ENCODE results near the gene TPM2.
"Not testable (repeated sequence)": the region's sequence is repeated elsewhere in the genome, so short reads cannot be mapped to it uniquely, and the experiment has no call there.

Gene TPM2

DNA sequence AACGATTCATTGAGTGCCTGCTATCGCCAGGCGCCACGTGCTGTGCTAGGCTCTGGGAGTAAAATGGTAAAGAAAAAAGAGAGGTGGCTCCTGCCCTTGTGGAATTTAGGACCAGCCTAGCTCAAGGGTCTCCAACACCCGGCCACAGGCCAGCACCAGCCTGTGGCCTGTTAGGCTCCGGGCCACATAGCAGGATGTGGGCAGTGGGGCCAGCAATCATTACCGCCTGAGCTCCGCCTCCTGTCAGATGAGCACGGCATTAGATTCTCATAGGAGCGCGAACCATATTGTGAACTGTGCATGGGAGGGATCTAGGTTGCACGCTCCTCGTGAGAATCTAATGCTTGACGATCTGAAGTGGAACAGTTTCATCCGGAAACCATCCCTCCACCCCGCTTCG lies 33.4 kb downstream of the TPM2 start:
- DNase-seq (ENCODE audit: low spot score): no peak

DNA sequence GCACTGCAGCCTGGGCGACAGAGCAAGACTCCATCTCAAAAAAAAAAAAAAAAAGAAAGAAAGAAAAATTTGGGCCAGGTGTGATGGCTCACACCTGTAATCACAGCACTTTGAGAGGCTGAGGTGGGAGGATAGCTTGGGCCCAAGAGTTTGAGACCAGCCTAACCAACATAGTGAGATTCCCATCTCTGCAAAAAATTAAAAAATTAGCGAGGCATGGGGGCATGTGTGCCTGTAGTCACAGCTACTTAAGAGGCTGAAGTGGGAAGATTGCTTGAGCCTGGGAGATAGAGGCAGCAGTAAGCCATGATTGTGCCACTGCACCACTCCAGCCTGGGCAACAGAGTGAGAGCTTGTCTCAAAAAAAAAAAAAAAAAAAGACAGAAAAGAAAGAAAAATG lies 36.1 kb downstream of the TPM2 start:
- no peak for DNase-seq (ENCODE audit: low spot score)

DNA sequence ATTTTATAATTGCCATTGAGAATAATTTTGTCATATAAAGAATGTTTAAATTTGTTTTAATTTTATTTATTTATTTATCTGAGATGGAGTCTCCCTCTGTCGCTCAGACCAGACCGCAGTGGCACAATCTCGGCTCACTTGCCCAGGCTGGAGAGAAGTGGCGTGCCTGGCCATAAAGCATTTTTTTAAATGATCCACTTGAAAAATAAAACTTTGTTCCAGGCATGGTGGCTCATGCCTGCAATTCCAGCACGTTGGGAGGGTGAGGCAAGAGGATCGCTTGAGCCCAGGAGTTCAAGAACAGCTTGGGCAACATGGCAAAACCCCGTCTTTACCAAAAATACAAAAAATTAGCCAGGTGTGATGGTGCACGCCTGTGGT lies 36.9 kb downstream of the TPM2 start:
- DNase-seq (ENCODE audit: low spot score): no peak

- DNase-seq (ENCODE audit: low spot score): no peak
Observed at GRCh38 chr9:35651956-35652828, 37.5 kb downstream of the TPM2 start.

DNA sequence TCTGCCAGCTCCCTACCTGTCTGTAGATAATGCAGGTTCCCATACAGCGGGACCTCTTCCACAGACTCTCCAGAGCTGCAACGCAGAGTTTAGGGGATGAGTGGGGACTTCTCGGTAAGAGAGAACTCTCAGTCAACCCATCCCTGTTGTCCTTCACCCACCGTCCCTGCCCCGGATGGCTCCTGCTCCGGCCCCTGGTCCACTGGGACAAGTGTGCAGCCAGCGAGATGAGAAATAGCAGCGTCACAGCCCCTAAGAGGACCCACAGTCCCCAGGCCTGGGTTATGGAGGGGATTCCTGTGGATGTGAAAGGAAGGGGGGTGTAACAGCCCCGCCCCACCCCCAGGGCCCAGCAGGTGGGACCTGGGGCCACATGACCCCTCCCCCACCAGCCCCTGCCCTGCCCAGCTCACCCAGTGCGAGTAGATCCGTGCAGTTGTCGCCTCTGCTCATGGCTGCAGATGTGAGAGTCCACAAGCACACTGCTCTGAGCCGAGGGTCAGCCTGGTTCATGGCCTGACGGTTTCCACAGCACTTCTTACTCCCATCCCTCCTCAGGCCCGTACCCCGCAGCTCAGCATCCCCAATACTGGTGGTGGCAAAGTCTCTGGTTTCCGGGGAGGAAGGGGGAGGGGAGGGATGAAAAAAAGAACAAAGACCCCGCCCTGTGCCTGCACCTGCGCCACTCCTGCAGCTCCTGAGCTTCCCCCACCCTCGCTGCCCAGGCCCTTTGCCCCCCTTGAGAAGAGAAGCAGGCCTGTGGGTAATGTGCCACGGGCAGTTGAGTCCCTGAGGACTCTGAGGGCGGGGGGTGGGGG lies 39.2 kb downstream of the TPM2 start, which contains the start of gene SIT1:
SIT1 (minus strand) TSS at position 591 of the 818 bp plus-strand sequence; CDS start at position 513, 78 bp downstream.
- peak; percentile 50 for DNase-seq (ENCODE audit: low spot score)

DNA sequence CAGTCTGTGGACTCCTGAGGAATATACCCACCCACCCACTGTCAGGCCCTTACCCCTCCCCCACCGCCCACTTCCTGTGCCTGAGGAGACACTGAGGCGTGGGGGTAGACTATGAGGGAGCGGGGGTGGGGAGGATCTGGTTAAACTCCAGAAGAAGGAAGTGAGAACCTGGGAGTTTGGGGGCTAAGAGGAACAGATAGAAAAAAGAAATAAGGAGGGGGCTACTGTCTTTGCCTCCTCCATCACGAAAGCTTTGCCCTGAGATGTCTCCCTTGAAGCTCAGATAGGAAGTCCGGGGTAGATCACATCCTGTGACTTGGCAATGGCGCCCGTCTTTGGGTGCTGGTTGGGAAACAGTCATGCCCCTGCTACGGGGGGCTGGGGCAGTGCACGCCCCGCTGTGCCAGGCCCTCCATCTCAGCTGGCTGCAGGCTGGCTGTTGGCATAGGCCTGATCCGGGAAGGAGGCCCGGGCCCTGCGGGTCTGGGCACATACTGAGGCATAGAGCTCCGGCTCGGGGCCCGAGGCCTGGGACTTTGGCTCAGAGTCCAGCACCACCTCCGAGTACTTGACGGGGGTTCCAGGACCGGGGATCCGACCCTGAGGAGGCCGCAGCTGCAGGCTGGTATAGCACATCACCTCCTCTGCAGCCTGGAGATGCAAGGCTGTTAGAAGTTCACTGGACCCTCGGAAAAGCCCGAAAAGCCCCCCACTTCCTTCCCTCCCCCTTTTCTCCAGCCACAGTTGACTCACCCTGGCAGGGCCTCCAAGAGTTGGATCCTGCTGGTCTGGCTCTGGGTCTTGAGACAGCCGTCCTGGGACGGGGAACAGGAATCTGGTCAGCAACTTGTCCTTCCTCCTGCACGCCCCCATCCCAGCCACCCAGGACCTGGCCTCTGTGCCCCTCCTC lies 40.0 kb downstream of the TPM2 start:
- DNase-seq (ENCODE audit: low spot score): peak; percentile 49

DNA sequence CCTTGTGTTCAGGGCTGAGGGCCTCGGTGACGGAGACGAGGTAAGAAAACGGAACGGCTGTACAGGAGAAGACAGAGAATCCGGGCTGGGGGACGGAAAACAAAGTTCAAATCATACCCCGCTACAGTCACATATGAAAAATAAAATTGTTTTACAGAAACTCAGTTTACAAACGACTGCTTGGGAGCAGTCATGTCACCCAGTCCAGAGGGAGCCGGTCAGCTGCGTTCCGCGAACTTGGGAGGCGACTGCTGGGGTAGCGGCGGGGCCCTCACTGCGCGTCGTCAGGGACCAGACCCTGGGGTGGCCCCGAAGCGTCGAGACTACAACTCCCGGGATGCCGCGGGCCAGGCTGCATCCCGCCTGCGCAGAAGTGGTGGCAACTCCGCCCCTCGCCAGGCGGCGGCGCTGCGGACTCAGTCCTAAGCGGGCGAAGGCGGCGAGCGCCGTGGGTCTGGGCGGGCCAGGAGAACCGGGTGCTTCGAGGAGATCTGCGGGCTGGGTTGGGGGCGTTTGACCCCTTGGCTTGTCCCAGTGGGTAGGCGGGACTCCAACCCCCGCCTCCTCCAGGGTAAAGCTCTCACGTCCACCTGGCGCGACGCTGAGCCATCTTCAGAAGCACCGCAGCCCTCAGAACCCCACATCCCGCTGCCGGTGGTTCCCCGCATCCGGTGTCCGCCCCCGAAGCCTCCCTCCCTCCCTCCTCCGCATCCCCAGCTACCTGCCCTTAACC lies 43.0 kb downstream of the TPM2 start:
- DNase-seq (ENCODE audit: low spot score): peak; percentile 94

DNA sequence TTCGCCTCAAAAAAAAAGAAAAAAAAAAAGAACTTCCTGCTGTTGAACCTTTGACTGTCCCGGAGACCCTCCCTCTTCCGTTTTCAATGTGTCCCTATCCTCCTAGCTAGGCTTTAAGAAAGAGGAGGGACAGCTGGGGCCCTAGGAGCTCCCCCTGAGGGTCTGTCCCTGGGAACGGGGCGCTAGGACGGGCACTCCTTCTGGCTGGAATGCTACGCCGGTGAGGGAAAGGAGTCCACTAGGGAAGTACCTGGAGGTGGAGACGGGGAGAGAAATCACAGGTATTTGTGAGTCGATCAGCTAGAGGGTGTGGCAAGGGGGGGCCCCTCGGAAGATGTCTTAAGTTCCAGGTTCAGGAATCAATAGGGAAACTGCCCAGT lies 43.6 kb downstream of the TPM2 start:
- DNase-seq (ENCODE audit: low spot score): peak; percentile 50

DNA sequence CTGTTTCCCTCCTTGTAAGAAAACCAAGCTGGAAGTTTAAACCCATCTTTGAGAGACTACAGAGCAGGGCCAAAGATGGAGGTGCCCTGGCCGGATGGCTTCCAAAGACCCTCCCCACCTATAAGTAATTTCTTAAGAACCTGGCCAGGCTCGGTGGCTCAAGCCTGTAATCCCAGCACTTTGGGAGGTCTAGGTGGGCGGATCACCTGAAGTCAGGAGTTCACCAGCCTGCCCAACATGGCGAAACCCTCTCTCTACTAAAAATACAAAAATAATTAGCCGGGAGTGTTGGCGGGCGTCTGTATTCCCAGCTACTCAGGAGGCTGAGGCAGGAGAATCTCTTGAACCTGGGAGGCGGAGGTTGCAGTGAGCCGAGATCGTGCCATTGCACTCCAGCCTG lies 44.0 kb downstream of the TPM2 start:
- not testable (repeated sequence) for DNase-seq (ENCODE audit: low spot score)

DNA sequence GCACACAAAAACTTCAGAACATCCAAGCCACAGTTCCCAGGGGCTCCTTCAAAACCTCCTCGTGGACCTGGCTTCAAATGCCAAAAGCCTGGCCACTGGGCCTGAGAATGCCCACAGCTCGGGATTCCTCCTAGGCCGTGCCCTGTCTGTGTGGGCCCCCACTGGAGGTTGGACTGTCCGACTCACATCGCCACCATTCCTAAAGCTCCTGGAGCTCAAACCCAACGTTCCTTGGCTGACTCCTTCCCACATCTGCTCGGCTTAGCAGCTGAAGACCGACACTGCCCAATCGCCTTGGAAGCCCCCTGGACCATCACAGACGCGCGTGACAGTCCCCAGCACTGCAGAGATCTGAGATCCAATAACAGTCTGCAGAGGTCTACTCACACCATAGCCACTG lies 46.7 kb downstream of the TPM2 start:
- no peak for DNase-seq (ENCODE audit: low spot score)

- not testable (repeated sequence) for DNase-seq (ENCODE audit: low spot score)
Observed at GRCh38 chr9:35641478-35641877, 48.2 kb downstream of the TPM2 start.

GRCh38 chr9:35640431-35640830 lies 49.3 kb downstream of the TPM2 start:
- DNase-seq (ENCODE audit: low spot score): not testable (repeated sequence)

GRCh38 chr9:35639631-35640030 lies 50.1 kb downstream of the TPM2 start:
- no peak for DNase-seq (ENCODE audit: low spot score)

- DNase-seq (ENCODE audit: low spot score): not testable (repeated sequence)
Observed at GRCh38 chr9:35639225-35639624, 50.5 kb downstream of the TPM2 start.

- peak; percentile 53 for DNase-seq (ENCODE audit: low spot score)
Observed at GRCh38 chr9:35638751-35639150, 51.0 kb downstream of the TPM2 start.

- not testable (repeated sequence) for DNase-seq (ENCODE audit: low spot score)
Observed at GRCh38 chr9:35637427-35637955, 52.2 kb downstream of the TPM2 start.

- DNase-seq (ENCODE audit: low spot score): not testable (repeated sequence)
Observed at GRCh38 chr9:35636877-35637246, 52.9 kb downstream of the TPM2 start.

- peak; percentile 78 for DNase-seq (ENCODE audit: low spot score)
Observed at GRCh38 chr9:35636135-35636876, 53.4 kb downstream of the TPM2 start.

DNA sequence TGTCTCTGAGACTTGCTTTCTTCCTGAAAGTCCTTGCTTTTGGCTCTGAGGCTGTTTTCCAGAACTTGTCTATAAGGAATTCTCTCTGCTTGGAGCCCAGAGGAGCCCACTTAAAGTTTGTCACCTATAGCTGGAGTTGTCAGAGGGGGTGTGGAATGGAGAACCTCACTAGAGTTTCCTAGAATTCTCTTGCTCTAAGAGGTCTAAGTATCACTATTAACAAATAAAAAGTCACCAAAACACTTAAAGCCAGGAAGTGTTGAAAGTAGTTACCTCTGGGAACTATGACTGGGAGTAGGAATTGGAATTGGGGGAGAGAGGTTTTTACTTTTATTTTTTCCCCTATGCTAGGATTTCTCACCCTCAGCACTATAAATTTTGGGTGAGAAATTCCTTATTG lies 54.0 kb downstream of the TPM2 start:
- DNase-seq (ENCODE audit: low spot score): no peak

Measured in NAMALWA (cell line).